NCI-H345 treated with DMSO at 0.1 percent for 48 hours (cell line): ENCODE results near the gene LAMA4.
A peak's percentile ranks its signal among the peaks of the same experiment; 100 is the strongest.

Experiments used
- DNase-seq: peaks from one replicate; lab custom pipeline; 2025; ENCODE audit not compliant: unreplicated experiment; lab: John Stamatoyannopoulos, UW

Gene LAMA4

GRCh38 chr6:112100561-112100960 is 153.8 kb downstream of the LAMA4 start:
- no peak for DNase-seq

DNA sequence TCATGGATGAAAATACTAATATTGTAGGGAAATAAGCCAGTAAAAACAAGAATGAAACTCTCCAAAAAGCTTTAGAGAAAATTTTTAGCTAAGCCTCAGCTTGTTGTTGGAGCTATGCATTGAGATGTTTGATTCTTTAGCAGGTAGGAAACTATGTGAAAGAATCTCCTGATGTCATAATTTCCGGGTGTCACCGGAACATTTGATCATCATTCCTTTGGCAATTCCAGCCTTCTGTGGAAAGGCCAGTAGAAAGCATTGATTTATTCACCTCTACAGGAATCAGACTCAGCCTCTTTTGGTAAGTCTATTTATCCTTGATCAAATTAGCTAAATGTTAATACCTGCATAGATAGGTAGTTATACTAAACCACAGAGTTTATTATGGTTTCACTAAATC is 157.5 kb downstream of the LAMA4 start:
- no peak for DNase-seq

DNA sequence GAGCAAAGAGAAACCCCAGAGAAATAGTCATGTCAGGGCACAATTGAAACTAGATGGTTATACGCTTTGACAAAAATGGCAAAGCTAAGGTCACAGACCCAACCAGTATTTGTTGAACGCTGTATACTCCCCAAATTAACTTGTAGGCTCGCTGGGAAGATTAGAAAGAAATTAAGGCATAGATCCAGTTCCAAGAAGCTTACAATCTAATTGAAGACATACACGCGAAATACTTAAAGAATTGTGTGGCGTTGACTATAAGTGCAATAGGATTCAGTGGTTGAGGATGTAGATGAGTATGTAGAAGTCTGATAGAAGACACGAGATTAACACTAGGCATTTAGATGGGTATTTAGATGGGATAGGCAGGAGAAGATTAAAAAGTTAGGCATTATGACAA is 166.5 kb downstream of the LAMA4 start:
- no peak for DNase-seq

GRCh38 chr6:112087136-112087911 is 167.0 kb downstream of the LAMA4 start, which contains the start of the genes FAM229B and TUBE1:
Gene FAM229B, plus strand, starts transcription at chr6:112087591. Its CDS starts 11,693 bp downstream, at chr6:112099284.
Gene TUBE1, minus strand, starts transcription at chr6:112087482. Its CDS starts 48 bp downstream, at chr6:112087434.
- peak; percentile 94 for DNase-seq

DNA sequence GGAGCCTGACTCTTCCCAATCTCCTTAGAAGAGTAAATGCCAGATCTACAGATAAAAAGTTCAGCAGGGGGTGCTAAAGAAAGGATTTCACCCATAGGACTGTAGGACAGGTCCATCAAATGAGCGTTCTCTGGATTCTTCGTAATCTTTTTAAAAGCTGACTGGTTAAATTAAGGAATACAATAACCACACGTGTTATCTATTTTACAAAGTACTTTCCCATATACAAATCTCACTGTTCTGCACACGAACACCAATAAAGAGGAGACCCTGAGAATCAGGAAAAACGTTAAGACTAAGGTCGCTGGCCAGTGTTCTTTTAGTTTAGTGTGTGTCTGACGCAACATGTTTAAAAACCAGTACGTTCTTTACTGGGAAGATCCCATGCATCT is 167.6 kb downstream of the LAMA4 start:
- DNase-seq = peak; percentile 30

DNA sequence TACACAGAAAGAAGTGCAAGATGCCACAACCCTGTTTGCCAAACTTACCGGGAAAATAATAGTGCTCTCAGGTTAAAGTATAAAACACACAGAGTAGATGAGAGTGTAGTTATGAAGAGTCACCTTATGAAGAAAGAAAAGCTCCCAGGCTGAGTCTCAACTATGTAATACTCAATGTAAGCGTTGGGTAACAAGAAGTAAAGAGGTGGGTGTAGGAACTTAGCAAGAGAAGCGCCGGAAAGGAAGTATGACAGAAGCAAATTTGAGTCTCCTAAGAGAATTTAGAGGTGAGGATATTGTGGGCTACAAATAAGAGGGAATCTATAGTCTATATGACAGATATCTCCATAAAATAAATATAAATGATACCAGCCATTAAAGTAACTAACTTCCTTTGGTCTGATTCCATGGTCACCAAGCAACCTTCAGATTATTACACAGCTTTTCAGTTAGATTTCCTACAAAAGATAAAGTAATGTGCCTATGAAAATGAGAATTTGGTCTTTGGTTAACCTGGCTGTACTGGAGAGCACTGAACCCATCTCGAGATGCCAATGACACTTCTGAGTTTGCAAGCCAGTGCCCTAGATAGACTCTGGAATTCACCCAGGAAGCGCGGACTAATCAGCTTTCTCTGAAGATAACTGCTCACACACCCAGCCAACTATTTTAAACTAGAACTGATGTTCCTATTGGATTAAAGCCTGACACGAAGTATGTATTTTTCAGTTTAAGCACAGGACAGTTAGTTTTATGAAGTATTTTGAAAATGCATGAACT is 168.9 kb downstream of the LAMA4 start:
- DNase-seq = no peak

DNA sequence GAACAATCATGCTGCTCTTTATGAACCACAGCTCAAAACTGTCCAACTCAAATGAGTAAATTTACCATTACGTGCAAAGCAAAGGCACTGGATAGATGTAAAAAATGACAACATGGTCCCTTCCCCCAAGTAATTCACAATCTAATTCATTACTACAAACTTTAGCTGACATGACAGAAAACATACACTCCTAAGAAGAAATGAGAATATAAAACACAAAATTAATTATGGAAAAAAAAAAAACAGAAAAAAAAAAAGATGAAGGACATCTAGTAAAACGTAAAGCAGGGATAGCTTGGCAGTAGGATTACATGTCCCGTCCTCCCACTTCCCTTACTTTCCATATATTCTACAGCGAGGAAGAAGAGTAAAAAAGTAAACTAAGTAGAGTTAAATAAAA is 172.8 kb downstream of the LAMA4 start:
- DNase-seq = no peak

GRCh38 chr6:112066606-112067005 is 187.8 kb downstream of the LAMA4 start:
- no peak for DNase-seq

- DNase-seq = no peak
Observed at GRCh38 chr6:112065426-112065986, 188.9 kb downstream of the LAMA4 start.

DNA sequence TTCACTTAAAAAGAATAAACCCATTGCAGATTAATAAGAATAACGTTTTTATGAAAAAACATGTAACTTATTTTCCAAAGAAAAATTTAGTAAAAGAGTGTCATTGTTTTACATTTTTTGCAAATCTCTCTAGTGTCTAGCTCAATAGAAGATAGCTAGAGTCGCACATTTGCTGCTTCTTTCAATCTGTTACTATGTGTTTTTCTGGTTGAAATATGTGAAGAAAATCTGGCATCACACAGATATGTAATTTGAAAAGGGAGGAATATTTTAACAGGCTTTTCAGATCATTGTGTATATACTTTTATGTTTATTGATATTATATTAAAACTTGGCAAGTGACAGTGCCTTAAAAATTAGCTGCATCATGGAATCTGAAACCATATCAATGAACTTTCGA is 191.4 kb downstream of the LAMA4 start:
- DNase-seq = no peak

- no peak for DNase-seq
Observed at GRCh38 chr6:112061605-112062004, 192.8 kb downstream of the LAMA4 start.
